ENCODE data around the gene VAMP1.

Gene VAMP1, protein sequence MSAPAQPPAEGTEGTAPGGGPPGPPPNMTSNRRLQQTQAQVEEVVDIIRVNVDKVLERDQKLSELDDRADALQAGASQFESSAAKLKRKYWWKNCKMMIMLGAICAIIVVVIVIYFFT

GRCh38 chr12:6470375-6471163 lies at the start of gene VAMP1:
VAMP1 (minus strand) TSS chr12:6470677; CDS start chr12:6470531, 146 bp downstream.
- Histone ChIP-seq H3K9me3 (ENCODE audit: insufficient read depth, low read length) (no peaks in the 10 kb centered on the region), H3K27ac (ENCODE audit: low read length) (peak within 1 kb of the TSS; percentile 70), H4K20me1 (ENCODE audit: insufficient read depth, low read length) (peaks cover 6% of the 10 kb centered on the region; the same call in 1 of the 2 replicates), H3K27me3 (ENCODE audit: low read depth, low read length) (0 out of 2 replicates have a peak, but pooled peaks cover 3% of the 10 kb centered on the region), H3K9ac (ENCODE audit: low read length) (peak within 1 kb of the TSS; percentile 65), H3K4me3 (ENCODE audit: low read length) (peak within 1 kb of the TSS; percentile 83), H3K4me2 (ENCODE audit: low read length) (peak within 1 kb of the TSS; percentile 77), H2AFZ (ENCODE audit: low read depth, low read length) (peak within 1 kb of the TSS; percentile 69), H3K79me2 (ENCODE audit: low read length) (no peaks in the 10 kb centered on the region), H3K36me3 (replicated peaks; ENCODE audit: low read depth, low read length) (peaks cover 6% of the 10 kb centered on the region), H3K4me1 (ENCODE audit: low read length) (peaks cover 12% of the 10 kb centered on the region; the same call in 1 of the 2 replicates)
- TF ChIP-seq EZH2phosphoT487 (IDR thresholded peaks at IDR 0.05; ENCODE audit: low read depth), result no peak
- TF ChIP-seq, protein P1, sequence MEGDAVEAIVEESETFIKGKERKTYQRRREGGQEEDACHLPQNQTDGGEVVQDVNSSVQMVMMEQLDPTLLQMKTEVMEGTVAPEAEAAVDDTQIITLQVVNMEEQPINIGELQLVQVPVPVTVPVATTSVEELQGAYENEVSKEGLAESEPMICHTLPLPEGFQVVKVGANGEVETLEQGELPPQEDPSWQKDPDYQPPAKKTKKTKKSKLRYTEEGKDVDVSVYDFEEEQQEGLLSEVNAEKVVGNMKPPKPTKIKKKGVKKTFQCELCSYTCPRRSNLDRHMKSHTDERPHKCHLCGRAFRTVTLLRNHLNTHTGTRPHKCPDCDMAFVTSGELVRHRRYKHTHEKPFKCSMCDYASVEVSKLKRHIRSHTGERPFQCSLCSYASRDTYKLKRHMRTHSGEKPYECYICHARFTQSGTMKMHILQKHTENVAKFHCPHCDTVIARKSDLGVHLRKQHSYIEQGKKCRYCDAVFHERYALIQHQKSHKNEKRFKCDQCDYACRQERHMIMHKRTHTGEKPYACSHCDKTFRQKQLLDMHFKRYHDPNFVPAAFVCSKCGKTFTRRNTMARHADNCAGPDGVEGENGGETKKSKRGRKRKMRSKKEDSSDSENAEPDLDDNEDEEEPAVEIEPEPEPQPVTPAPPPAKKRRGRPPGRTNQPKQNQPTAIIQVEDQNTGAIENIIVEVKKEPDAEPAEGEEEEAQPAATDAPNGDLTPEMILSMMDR (IDR thresholded peaks at IDR 0.05; ENCODE audit: low read depth, low read length), result no peak

DNA sequence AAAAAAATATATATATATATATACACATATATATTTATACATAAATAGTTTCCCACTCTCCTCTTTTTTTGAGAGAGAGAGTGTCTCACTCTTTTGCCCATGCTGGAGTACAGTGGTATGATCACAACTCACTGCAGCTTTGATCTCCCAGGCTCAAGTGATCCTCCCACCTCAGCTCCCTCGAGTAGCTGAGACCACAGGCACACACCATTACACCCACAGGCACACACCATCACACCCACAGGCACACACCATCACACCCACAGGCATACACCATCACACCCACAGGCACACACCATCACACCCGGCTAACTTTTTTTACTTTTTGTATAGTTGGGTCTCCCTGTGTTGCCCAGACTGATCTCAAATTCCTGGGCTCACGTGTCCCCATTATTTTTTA lies 49.7 kb upstream of the VAMP1 start:
- TF ChIP-seq, protein P1 (IDR thresholded peaks at IDR 0.05; ENCODE audit: low read depth, low read length), result no peak
- TF ChIP-seq EZH2phosphoT487 (IDR thresholded peaks at IDR 0.05; ENCODE audit: low read depth), result no peak
- no peaks in the 10 kb centered on the region for H3K4me1 ChIP-seq (ENCODE audit: low read length)
- H3K36me3 ChIP-seq (replicated peaks; ENCODE audit: low read depth, low read length), result peaks cover 75% of the 10 kb centered on the region
- no peaks in the 10 kb centered on the region for H3K79me2 ChIP-seq (ENCODE audit: low read length)
- H3K4me2 ChIP-seq (ENCODE audit: low read length), result no peak overlapping the region
- no peak overlapping the region for H3K9ac ChIP-seq (ENCODE audit: low read length)
- no peak overlapping the region for H3K27ac ChIP-seq (ENCODE audit: low read length)
- H4K20me1 ChIP-seq (ENCODE audit: insufficient read depth, low read length), result no peaks in the 10 kb centered on the region
- H3K4me3 ChIP-seq (ENCODE audit: low read length), result no peak overlapping the region
- no peaks in the 10 kb centered on the region for H3K27me3 ChIP-seq (ENCODE audit: low read depth, low read length)
- H2AFZ ChIP-seq (ENCODE audit: low read depth, low read length), result no peak overlapping the region
- no peaks in the 10 kb centered on the region for H3K9me3 ChIP-seq (ENCODE audit: insufficient read depth, low read length)

DNA sequence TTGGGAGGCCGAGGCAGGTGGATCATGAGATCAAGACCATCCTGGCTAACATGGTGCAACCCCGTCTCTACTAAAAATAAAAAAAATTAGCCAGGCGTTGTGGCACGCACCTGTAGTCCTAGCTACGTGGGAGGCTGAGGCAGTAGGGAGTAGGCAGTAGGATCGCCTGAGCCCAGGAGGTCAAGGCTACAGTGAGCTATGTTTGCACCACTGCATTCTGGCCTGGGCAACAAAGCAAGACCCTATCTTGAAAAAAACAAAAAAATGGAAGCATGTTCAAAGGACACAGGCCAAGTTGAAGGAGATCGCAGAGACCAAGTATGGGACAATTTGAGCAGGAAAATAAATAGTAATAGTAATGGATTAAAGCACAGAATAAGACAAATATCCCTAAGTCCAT lies 37.6 kb upstream of the VAMP1 start:
- Histone ChIP-seq H3K27ac (ENCODE audit: low read length) (no peak overlapping the region), H2AFZ (ENCODE audit: low read depth, low read length) (no peak overlapping the region), H3K27me3 (ENCODE audit: low read depth, low read length) (no peaks in the 10 kb centered on the region), H3K4me1 (ENCODE audit: low read length) (no peaks in the 10 kb centered on the region), H3K9me3 (ENCODE audit: insufficient read depth, low read length) (no peaks in the 10 kb centered on the region), H3K79me2 (ENCODE audit: low read length) (peaks cover 58% of the 10 kb centered on the region), H3K36me3 (replicated peaks; ENCODE audit: low read depth, low read length) (peaks cover 40% of the 10 kb centered on the region), H3K4me2 (ENCODE audit: low read length) (no peak overlapping the region), H3K9ac (ENCODE audit: low read length) (no peak overlapping the region), H4K20me1 (ENCODE audit: insufficient read depth, low read length) (0 out of 2 replicates have a peak, but pooled peaks cover 3% of the 10 kb centered on the region), H3K4me3 (ENCODE audit: low read length) (no peak overlapping the region)
- TF ChIP-seq, protein P1 (IDR thresholded peaks at IDR 0.05; ENCODE audit: low read depth, low read length), result no peak

Measured in OCI-LY3 (cell line).